Caco-2 (cell line): ENCODE measurements around the gene CLEC4A. TPM values are rescaled to one million over a fixed set of nuclear protein-coding genes. Genes with fewer than 3 reads are reported as not detected.
"Not testable (repeated sequence)": the region's sequence is repeated elsewhere in the genome, so short reads cannot be mapped to it uniquely, and the experiment has no call there.

Experiments
- BruUV-seq: library from RNA; stranded (reverse); fragments of 400-500 nt; replicated peaks from 2 replicates; lab custom pipeline; 2021; lab: Mats Ljungman, UMichigan
- CTCF ChIA-PET: fragments of 300-600 bp; sonication (Branson Sonifier 250); formaldehyde crosslinking; loops from one replicate; lab custom pipeline; 2022; ENCODE audit warnings: antibody characterized with exemption; lab: Charles Lee
- POLR2A ChIA-PET: fragments of 300-600 bp; sonication (Branson Sonifier 250); formaldehyde crosslinking; loops from one replicate; lab custom pipeline; 2022; ENCODE audit warnings: antibody characterized with exemption; lab: Charles Lee
- DNase-seq, 2 experiments: peaks; one replicate each; pipeline versions ENCODE4 v3.0.0 to v3.0.0-alpha.2; 2020 to 2022
- H3K27me3 ChIP-seq: replicated peaks from 2 replicates; pipeline ENCODE4 v1.6.0; 2011; ENCODE audit warnings: low read length; ENCODE audit not compliant: control insufficient read depth, insufficient read depth
- H3K36me3 ChIP-seq: 2 replicates; pipeline ENCODE4 v1.5.1; 2011; ENCODE audit warnings: low read length; ENCODE audit not compliant: control insufficient read depth, insufficient read depth
- H3K4me1 ChIP-seq: fragments of 250-450 bp; sonication (Bioruptor Pico); 2 replicates; pipeline ENCODE4 v1.5.1; 2020; ENCODE audit warnings: mild to moderate bottlenecking
- H3K4me3 ChIP-seq: 2 replicates; pipeline ENCODE4 v1.5.1; 2011; ENCODE audit warnings: low read depth, mild to moderate bottlenecking, control low read depth, low read length
- H3K9me3 ChIP-seq: fragments of 250-450 bp; sonication (Bioruptor Pico); 2 replicates; pipeline ENCODE4 v1.5.1; 2020; ENCODE audit warnings: mild to moderate bottlenecking, moderate library complexity
- H3K27ac Mint-ChIP-seq: one replicate; pipeline ENCODE4 v1.8.0; 2022; ENCODE audit warnings: mixed read lengths; ENCODE audit not compliant: unreplicated experiment
- H3K27me3 Mint-ChIP-seq: one replicate; pipeline ENCODE4 v1.8.0; 2022; ENCODE audit warnings: mixed read lengths; ENCODE audit not compliant: insufficient read depth, unreplicated experiment
- H3K36me3 Mint-ChIP-seq: one replicate; pipeline ENCODE4 v1.8.0; 2022; ENCODE audit warnings: mild to moderate bottlenecking, mixed read lengths; ENCODE audit not compliant: insufficient read depth, unreplicated experiment
- H3K4me1 Mint-ChIP-seq: one replicate; pipeline ENCODE4 v1.8.0; 2022; ENCODE audit warnings: low read depth, mixed read lengths; ENCODE audit not compliant: unreplicated experiment
- H3K4me3 Mint-ChIP-seq: one replicate; pipeline ENCODE4 v1.8.0; 2022; ENCODE audit warnings: mild to moderate bottlenecking, moderate library complexity, mixed read lengths; ENCODE audit not compliant: unreplicated experiment
- H3K9me3 Mint-ChIP-seq: one replicate; pipeline ENCODE4 v1.8.0; 2022; ENCODE audit warnings: mixed read lengths; ENCODE audit not compliant: unreplicated experiment
- CTCF ChIP-seq, 2 experiments: fragments of 200-600 bp in 1 of 2; IDR thresholded peaks; 1 replicate in 1 of 2; 2 replicates in 1 of 2; pipeline versions ENCODE4 v1.5.1 to v1.8.0; 2011 to 2022; ENCODE audit warnings: antibody characterized with exemption in 1 of 2, control low read depth in 1 of 2, inconsistent platforms in 1 of 2, low read depth in 1 of 2, low read length in 1 of 2, mild to moderate bottlenecking in 1 of 2, moderate library complexity in 1 of 2; ENCODE audit not compliant: insufficient read depth in 1 of 2, severe bottlenecking in 1 of 2, unreplicated experiment in 1 of 2
- intact Hi-C: fragments of 100-400 bp; cut with micrococcal nuclease; formaldehyde crosslinking; loops from one replicate; pipeline ENCODE4 v1.10.0; 2022; ENCODE audit not compliant: unreplicated experiment
- total RNA-seq: library from RNA; stranded (reverse); gene quantifications from 2 replicates; pipeline ENCODE4 v1.2.3, GENCODE V29; 2022

Gene CLEC4A
- total RNA-seq, 1 experiment from 2014 or later, result 0.70 TPM

GRCh38 chr12:8108808-8109398 lies 14.5 kb upstream of the CLEC4A start:
- Mint-ChIP-seq H3K36me3 (no peaks in the 10 kb centered on the region), H3K9me3 (no peaks in the 10 kb centered on the region), H3K27ac (no peak overlapping the region), H3K4me3 (no peak overlapping the region), H3K27me3 (no peaks in the 10 kb centered on the region), H3K4me1 (no peaks in the 10 kb centered on the region)
- ChIA-PET POLR2A (no interaction called here), CTCF (interaction anchor here (0.6 to 2.8 kb wide), 3 partner anchors 16 to 129 kb away, joined by 3 to 12 read pairs (median 7); no protein-coding TSS in a partner anchor)
- Histone ChIP-seq H3K4me1 (no peaks in the 10 kb centered on the region), H3K9me3 (peaks cover 4% of the 10 kb centered on the region; the same call in 1 of the 2 replicates), H3K36me3 (no peaks in the 10 kb centered on the region), H3K4me3 (no peak overlapping the region), H3K27me3 (no peaks in the 10 kb centered on the region)
- DNase-seq, result peak; percentile 75 to 83
- BruUV-seq, result no TSS peak
- peak; percentile 99 for TF ChIP-seq CTCF (IDR thresholded peaks at IDR 0.05; ENCODE audit: insufficient read depth in 1 of 2, low read depth in 1 of 2, low read length in 1 of 2, severe bottlenecking in 1 of 2, unreplicated experiment in 1 of 2)
- intact Hi-C loops, result loop anchor here (1.0 to 2.0 kb wide), 2 partner anchors 72 to 128 kb away; no protein-coding TSS in a partner anchor

GRCh38 chr12:8113117-8113516 lies 10.3 kb upstream of the CLEC4A start:
- H3K36me3 Mint-ChIP-seq, H3K4me1 ChIP-seq, H3K27me3 ChIP-seq, BruUV-seq, H3K9me3 ChIP-seq, H3K4me1 Mint-ChIP-seq, H3K9me3 Mint-ChIP-seq, DNase-seq, H3K36me3 ChIP-seq, CTCF ChIA-PET, H3K27ac Mint-ChIP-seq, H3K4me3 ChIP-seq, intact Hi-C loops, POLR2A ChIA-PET, H3K4me3 Mint-ChIP-seq, H3K27me3 Mint-ChIP-seq: not testable (repeated sequence)

GRCh38 chr12:8120072-8120713 lies 3.2 kb upstream of the CLEC4A start:
- Histone ChIP-seq H3K9me3 (no peaks in the 10 kb centered on the region), H3K27me3 (no peaks in the 10 kb centered on the region), H3K4me1 (no peaks in the 10 kb centered on the region), H3K4me3 (no peak overlapping the region), H3K36me3 (no peaks in the 10 kb centered on the region)
- no peaks in the 10 kb centered on the region for H3K27me3 Mint-ChIP-seq
- no peak for TF ChIP-seq CTCF (IDR thresholded peaks at IDR 0.05; ENCODE audit: insufficient read depth in 1 of 2, low read depth in 1 of 2, low read length in 1 of 2, severe bottlenecking in 1 of 2, unreplicated experiment in 1 of 2)
- POLR2A ChIA-PET, result no interaction called here
- H3K36me3 Mint-ChIP-seq, result no peaks in the 10 kb centered on the region
- intact Hi-C loops, result no loop called here
- no TSS peak for BruUV-seq
- CTCF ChIA-PET, result interaction anchor here (1.0 kb wide), 1 partner anchor 117 kb away, joined by 3 read pairs; no protein-coding TSS in a partner anchor
- DNase-seq, result no peak
- no peak overlapping the region for H3K27ac Mint-ChIP-seq
- H3K9me3 Mint-ChIP-seq, result no peaks in the 10 kb centered on the region
- H3K4me1 Mint-ChIP-seq, result no peaks in the 10 kb centered on the region
- H3K4me3 Mint-ChIP-seq, result no peak overlapping the region
